Measurements from ENCODE around the gene RETREG1.
A peak's percentile ranks its signal among the peaks of the same experiment; 100 is the strongest.

Gene RETREG1

DNA sequence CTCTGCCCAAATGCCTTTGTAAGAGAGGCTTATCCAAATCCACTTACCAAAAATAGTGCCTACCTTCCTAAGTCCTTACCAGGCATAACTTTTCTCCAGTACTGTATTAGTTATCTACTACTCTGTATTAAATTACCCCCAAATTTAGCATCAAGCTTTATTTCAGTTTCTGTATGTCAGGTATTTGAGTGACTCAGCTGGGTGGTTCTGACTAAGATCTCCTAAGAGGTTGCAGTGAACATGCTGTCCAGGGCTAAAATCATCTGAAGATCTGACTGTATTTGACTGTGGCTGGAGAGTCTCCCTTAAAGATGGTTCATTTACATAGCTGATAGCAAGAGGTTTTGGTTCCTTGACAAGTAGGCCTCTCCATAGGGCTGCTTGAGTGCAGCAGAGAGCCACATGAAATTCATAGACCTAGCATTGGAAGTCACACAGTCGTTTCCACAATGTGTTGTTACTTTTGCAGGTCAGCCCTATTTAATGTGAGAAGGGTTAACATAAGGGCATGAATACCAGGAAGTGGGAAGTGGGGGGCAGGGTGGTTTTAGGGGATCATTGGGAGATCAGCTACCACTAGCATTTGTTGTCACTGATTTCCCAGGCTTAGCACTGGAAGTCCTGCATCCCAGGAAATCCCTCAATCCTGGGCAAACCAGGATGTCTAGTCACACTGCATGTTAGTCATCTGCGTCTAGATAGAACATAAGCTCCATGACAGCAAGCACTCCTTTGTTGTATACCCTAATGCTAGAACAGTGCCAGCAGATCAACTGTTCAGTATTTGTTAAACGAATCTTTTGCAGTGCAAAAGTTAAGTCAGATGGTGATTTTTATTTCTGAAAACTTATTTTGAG, 149.2 kb downstream of the RETREG1 start:
- H3K27ac ChIP-seq = no peak overlapping the region
- peak overlapping the region; percentile 25 for H3K9ac ChIP-seq (ENCODE audit: insufficient read length)
- H3K4me3 ChIP-seq = peak overlapping the region; percentile 88
- peaks cover 13% of the 10 kb centered on the region for H3K36me3 ChIP-seq (ENCODE audit: insufficient read depth, low read length)
- H3K9me3 ChIP-seq (ENCODE audit: low read depth, low read length) = no peaks in the 10 kb centered on the region
- no peak for DNase-seq (ENCODE audit: low read depth, low spot score)
- no peak for TF ChIP-seq POLR2AphosphoS5 (IDR thresholded peaks at IDR 0.05; ENCODE audit: borderline replicate concordance, low read depth, low read length)

GRCh38 chr5:16465544-16466432, 151.0 kb downstream of the RETREG1 start, which contains the start of gene ZNF622:
Gene ZNF622, minus strand, starts transcription at chr5:16465800. Its CDS starts 135 bp downstream, at chr5:16465665.
- TF ChIP-seq POLR2AphosphoS5 (IDR thresholded peaks at IDR 0.05; ENCODE audit: borderline replicate concordance, low read depth, low read length) (peak; percentile 98), FOXP2 (optimal IDR thresholded peaks at IDR 0.05; ENCODE audit: control extremely low read depth, extremely low read length, insufficient read depth) (peak; percentile 32), EZH2 (IDR thresholded peaks at IDR 0.05) (no peak)
- H3K9me3 ChIP-seq (ENCODE audit: low read depth, low read length) = no peaks in the 10 kb centered on the region
- peak within 1 kb of the TSS; percentile 5 for H3K27ac ChIP-seq
- DNase-seq (ENCODE audit: low read depth, low spot score) = peak; percentile 16
- peak within 1 kb of the TSS; percentile 94 for H3K9ac ChIP-seq (ENCODE audit: insufficient read length)
- H3K36me3 ChIP-seq (ENCODE audit: insufficient read depth, low read length) = peaks cover 31% of the 10 kb centered on the region
- peak within 1 kb of the TSS; percentile 88 for H3K4me3 ChIP-seq

DNA sequence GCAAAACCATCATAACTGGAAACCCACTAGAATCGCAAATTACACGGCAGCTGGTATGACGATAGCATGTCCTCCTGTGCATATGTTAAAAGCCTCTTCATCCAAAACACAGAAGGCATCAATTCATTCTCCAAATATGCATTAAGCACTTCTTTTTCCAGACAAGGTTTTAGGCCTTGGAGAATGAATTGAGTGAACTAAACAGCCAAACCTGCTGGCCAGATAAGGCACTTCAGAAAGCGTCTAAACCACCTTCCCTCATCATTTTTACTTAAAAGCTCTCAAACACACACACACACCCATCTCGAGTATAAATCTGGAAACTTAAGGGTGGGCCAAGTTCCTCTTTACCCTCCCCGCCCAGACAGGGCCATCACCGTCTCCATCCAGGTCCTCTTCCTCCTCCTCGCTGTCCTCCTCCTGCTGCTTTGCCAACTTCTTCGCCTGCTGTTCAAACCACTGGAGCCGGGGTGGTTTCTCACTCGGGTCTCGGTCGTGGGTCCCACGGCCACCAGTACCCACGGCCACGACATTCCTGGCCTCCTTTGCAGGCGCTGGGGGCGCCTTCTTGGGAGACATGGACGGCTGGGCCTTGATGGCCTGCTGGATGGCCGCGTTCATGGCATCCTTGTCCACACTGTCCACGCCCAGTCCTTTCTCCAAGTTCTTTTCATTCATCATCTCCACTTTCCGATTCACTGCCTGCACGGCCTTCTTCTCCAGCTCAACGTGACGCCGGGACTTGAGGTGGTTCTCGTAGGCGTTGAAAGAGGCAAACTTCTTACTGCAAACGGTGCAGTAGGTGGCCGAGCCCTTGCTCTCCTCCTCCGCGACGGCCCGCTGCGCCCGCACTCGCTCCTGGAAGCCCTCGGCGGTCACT, 151.9 kb downstream of the RETREG1 start:
- DNase-seq (ENCODE audit: low read depth, low spot score) = no peak
- Histone ChIP-seq H3K4me3 (peak overlapping the region; percentile 88), H3K27ac (no peak overlapping the region), H3K9me3 (ENCODE audit: low read depth, low read length) (no peaks in the 10 kb centered on the region), H3K36me3 (ENCODE audit: insufficient read depth, low read length) (peaks cover 39% of the 10 kb centered on the region), H3K9ac (ENCODE audit: insufficient read length) (peak overlapping the region; percentile 94)
- TF ChIP-seq POLR2AphosphoS5 (IDR thresholded peaks at IDR 0.05; ENCODE audit: borderline replicate concordance, low read depth, low read length) = no peak
- TF ChIP-seq FOXP2 (optimal IDR thresholded peaks at IDR 0.05; ENCODE audit: control extremely low read depth, extremely low read length, insufficient read depth) = no peak
- TF ChIP-seq EZH2 (IDR thresholded peaks at IDR 0.05) = no peak

GRCh38 chr5:16464231-16464630, 152.6 kb downstream of the RETREG1 start:
- TF ChIP-seq POLR2AphosphoS5 (IDR thresholded peaks at IDR 0.05; ENCODE audit: borderline replicate concordance, low read depth, low read length) (no peak), FOXP2 (optimal IDR thresholded peaks at IDR 0.05; ENCODE audit: control extremely low read depth, extremely low read length, insufficient read depth) (no peak), EZH2 (IDR thresholded peaks at IDR 0.05) (no peak)
- H3K9me3 ChIP-seq (ENCODE audit: low read depth, low read length) = no peaks in the 10 kb centered on the region
- peak overlapping the region; percentile 88 for H3K4me3 ChIP-seq
- no peak overlapping the region for H3K27ac ChIP-seq
- no peak for DNase-seq (ENCODE audit: low read depth, low spot score)
- H3K36me3 ChIP-seq (ENCODE audit: insufficient read depth, low read length) = peaks cover 46% of the 10 kb centered on the region
- H3K9ac ChIP-seq (ENCODE audit: insufficient read length) = peak overlapping the region; percentile 94

GRCh38 chr5:16461782-16462181, 155.0 kb downstream of the RETREG1 start:
- no peak overlapping the region for H3K27ac ChIP-seq
- TF ChIP-seq FOXP2 (optimal IDR thresholded peaks at IDR 0.05; ENCODE audit: control extremely low read depth, extremely low read length, insufficient read depth) (no peak), EZH2 (IDR thresholded peaks at IDR 0.05) (no peak), POLR2AphosphoS5 (IDR thresholded peaks at IDR 0.05; ENCODE audit: borderline replicate concordance, low read depth, low read length) (no peak)
- H3K36me3 ChIP-seq (ENCODE audit: insufficient read depth, low read length) = peaks cover 70% of the 10 kb centered on the region
- no peak overlapping the region for H3K4me3 ChIP-seq
- H3K9me3 ChIP-seq (ENCODE audit: low read depth, low read length) = no peaks in the 10 kb centered on the region
- no peak for DNase-seq (ENCODE audit: low read depth, low spot score)
- H3K9ac ChIP-seq (ENCODE audit: insufficient read length) = no peak overlapping the region

DNA sequence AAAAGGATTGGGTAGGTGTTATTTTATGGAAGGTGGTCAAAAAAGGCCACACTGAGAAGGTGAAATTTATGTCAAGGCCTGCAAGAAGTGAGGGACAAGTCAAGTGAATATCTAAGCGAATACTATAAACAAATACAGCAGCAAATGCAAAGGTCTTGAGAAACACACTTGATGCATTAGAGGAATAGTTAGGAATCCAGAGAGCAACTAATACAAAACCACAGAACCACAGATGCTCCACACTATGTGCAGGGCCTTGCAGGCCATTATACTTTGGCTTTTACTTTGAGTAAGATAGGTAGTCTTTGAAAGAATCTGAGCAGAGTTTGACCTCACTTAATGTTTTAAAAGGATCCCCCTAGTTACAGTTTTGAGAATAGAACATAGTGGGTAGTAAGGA, 155.8 kb downstream of the RETREG1 start:
- H3K27ac ChIP-seq = no peak overlapping the region
- DNase-seq (ENCODE audit: low read depth, low spot score) = no peak
- no peak overlapping the region for H3K4me3 ChIP-seq
- TF ChIP-seq FOXP2 (optimal IDR thresholded peaks at IDR 0.05; ENCODE audit: control extremely low read depth, extremely low read length, insufficient read depth) = no peak
- no peak for TF ChIP-seq EZH2 (IDR thresholded peaks at IDR 0.05)
- no peak for TF ChIP-seq POLR2AphosphoS5 (IDR thresholded peaks at IDR 0.05; ENCODE audit: borderline replicate concordance, low read depth, low read length)
- peaks cover 76% of the 10 kb centered on the region for H3K36me3 ChIP-seq (ENCODE audit: insufficient read depth, low read length)
- H3K9me3 ChIP-seq (ENCODE audit: low read depth, low read length) = no peaks in the 10 kb centered on the region
- H3K9ac ChIP-seq (ENCODE audit: insufficient read length) = no peak overlapping the region

- H3K36me3 ChIP-seq (ENCODE audit: insufficient read depth, low read length) = peaks cover 92% of the 10 kb centered on the region
- H3K27ac ChIP-seq = no peak overlapping the region
- H3K4me3 ChIP-seq = no peak overlapping the region
- H3K9me3 ChIP-seq (ENCODE audit: low read depth, low read length) = no peaks in the 10 kb centered on the region
- TF ChIP-seq EZH2 (IDR thresholded peaks at IDR 0.05) (no peak), FOXP2 (optimal IDR thresholded peaks at IDR 0.05; ENCODE audit: control extremely low read depth, extremely low read length, insufficient read depth) (no peak), POLR2AphosphoS5 (IDR thresholded peaks at IDR 0.05; ENCODE audit: borderline replicate concordance, low read depth, low read length) (no peak)
- no peak for DNase-seq (ENCODE audit: low read depth, low spot score)
- no peak overlapping the region for H3K9ac ChIP-seq (ENCODE audit: insufficient read length)
Observed at GRCh38 chr5:16459451-16459850, 157.3 kb downstream of the RETREG1 start.
